Measurements from ENCODE around the gene PPP1R9B.

PPP1R9B gene

DNA sequence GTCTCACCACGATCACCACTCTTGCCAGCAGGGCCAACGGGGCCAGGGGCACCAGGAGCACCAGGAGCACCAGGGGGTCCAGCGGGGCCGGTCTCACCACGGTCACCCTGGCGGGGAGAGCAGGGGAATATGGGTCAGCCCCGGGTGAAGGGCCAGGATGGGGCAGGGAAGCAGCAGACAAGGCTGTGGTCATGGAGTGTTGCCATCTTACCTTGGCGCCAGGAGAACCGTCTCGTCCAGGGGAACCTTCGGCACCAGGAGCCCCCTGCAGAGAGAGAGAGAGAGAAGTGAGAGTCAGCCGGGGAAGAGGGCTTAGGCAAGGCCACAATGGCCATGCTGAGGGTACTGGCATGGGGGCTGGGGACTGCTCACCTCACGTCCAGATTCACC, 38.0 kb upstream of the PPP1R9B start:
- no peak for DNase-seq

GRCh38 chr17:50187751-50188530, 37.5 kb upstream of the PPP1R9B start:
- no peak for DNase-seq

- no peak for DNase-seq
Observed at GRCh38 chr17:50187394-50187725, 36.9 kb upstream of the PPP1R9B start.

- no peak for DNase-seq
Observed at GRCh38 chr17:50186661-50187393, 36.4 kb upstream of the PPP1R9B start.

GRCh38 chr17:50185631-50186471, 35.4 kb upstream of the PPP1R9B start:
- no peak for DNase-seq

GRCh38 chr17:50184611-50185398, 34.3 kb upstream of the PPP1R9B start:
- DNase-seq: peak in 7 of 51 donors; percentile 14 to 83 (median 30)

DNA sequence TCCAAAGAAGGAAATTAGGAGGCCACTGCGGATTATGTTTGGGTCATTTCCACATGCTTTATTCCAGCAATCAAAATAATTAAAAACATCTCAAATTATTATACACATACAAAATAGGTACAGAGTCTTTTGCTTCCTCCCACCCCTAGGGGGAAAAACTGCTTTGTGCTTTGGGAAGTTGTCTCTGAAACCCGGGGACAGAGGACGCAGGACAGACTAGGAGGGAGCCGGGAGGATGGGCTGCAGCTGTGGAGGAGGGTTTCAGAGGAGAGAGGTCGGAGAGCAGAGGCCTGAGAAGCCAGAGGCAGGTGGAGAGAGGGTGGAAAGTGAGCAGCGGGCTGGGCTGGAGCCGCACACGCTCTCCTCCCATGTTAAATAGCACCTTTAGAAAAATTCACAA, 33.6 kb upstream of the PPP1R9B start:
- DNase-seq: no peak

DNA sequence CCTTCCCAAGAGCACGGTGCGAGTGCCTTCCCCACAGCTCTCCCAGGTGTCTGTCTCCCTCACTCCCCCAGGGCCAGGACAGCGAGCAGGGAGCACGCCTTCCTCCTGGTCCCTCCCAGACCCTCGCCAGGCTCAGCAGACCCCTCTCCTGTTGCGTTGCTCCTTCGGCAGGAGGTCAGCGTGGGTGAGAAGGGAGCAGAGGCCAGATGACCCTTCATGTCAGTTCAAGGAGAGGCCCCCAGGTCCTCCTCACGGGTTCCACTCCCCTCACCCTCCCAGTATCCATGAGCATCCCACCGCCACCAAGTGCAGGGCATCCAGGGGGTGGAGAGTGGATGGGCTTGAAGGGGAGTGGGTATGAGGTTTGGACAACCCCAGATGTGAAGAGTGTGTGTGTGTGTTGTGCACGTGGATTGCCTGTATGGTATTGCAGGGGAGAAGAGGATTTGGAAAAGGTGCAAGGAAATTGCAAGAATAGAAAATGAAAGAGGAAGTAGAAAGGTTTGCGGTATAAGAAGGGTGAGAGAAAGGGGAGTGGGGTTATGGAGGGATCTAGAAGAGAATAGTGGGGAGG, 33.0 kb upstream of the PPP1R9B start:
- no peak for DNase-seq

DNA sequence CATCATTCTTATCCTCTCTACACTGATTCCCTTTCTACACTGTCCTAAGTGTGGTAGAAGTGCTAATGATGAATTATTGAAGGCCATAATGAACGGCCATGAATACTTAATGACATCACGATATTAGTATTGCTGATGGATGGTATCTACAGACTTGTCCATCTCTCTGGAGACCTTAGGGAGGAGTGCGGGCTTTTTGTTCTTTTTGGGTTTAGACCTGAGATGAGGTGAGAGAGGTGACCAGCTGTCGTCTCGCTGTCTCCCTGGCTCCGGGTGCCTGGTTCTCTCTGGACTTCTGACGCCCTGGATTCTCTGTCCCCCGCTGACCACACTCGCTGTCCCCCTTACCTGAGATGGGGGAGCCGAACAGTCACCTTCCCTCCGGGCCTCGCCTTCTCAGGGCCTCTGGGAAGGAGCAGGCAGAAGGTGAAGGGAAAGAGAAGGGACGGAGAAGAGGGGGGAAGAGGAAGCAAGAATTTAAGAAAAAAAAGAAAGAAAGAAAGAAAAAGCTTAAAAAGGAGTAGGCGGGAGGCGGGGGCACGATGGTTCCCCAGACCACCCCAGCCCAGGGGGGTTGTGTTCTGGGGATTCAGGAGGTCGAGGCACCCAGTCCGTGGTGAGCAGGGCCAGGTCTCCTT, 32.4 kb upstream of the PPP1R9B start:
- no peak for DNase-seq

GRCh38 chr17:50181591-50182560, 31.4 kb upstream of the PPP1R9B start:
- peak in 1 of 51 donors; percentile 20 for DNase-seq

DNA sequence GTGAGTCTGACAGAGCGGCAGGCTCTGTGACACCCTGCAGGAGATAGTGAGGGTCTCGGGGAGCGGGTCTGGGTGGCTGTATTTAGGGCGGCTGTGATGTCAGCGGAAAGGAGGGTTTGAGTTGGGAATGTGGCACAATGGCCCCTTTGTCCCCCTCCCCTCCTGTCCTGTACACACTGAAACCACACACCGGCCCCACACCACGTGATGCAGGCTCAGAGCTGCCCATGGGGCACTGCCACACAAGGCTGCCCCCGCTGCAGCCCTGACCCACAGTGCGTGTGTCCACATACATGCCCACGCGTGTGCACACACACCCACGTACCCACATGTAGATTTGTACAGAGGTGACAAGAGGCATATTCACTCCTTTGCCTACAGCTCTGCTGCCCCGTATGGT, 30.7 kb upstream of the PPP1R9B start:
- DNase-seq: peak in 37 of 51 donors; percentile 9 to 80 (median 41)

DNA sequence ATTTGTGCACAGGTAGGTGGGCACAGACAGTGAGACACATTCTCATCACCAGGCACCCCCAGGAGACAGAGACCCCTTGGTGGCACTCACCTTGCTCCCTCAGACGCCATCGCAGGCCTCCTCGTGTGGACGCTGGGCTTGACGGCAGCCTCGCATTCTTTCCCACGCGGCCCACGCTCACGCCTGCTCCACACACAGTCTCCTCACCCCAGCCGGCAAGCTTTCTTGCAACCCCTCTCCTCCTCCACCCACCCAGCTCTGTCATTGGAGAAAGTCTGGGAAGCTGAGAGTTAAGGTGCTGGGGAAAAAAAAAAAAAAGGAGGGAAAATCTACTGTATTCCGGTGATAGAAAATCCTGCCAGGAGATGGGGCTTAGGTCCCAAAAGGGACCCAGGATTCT, 30.1 kb upstream of the PPP1R9B start:
- peak in 2 of 51 donors; percentile 24 to 35 for DNase-seq

- DNase-seq: no peak
Observed at GRCh38 chr17:50180111-50180510, 29.6 kb upstream of the PPP1R9B start.

GRCh38 chr17:50177983-50178834, 27.7 kb upstream of the PPP1R9B start:
- DNase-seq: peak in 36 of 51 donors; percentile 12 to 77 (median 40)

DNA sequence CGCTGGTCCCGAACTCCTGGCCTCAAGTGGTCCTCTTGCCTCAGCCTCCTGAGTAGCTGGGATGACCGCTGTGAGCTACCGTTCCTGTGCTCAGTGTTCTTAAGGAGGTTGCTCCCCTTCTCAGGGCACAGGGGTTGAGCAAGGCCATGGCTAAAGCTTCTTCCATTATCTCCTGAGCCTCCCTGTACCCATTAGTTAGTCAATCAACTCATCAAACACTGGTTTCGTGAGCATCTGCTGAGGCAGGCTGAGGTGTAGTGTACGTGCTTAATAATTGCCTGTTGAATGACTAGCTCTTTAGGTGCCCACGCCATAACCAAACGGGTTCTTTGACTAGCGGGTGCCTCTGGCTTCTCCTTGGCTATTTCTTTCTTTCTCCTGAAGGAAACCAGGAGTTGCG, 27.0 kb upstream of the PPP1R9B start:
- DNase-seq: no peak

GRCh38 chr17:50176559-50177357, 26.3 kb upstream of the PPP1R9B start:
- no peak for DNase-seq

Measured in hypothalamus (tissue), 51 donors.